WTC11 (cell line): ENCODE data around the gene MAB21L4. TPM values are rescaled to one million over a fixed set of nuclear protein-coding genes. Genes with fewer than 3 reads are reported as not detected.

ENCODE experiments used
- ATAC-seq: fragments of 200-7000 bp; cut with Tn5 transposase; 2 replicates; pipeline ENCODE4 v1.10.0; 2021; ENCODE audit warnings: mild to moderate bottlenecking, moderate library complexity
- CTCF ChIA-PET: fragments of 300-600 bp; sonication (Branson Sonifier 250); formaldehyde crosslinking; loops from one replicate; lab custom pipeline; 2021; ENCODE audit warnings: antibody characterized with exemption; lab: Charles Lee
- POLR2A ChIA-PET: fragments of 350-600 bp; sonication (Branson Sonifier 250); formaldehyde crosslinking; loops from one replicate; lab custom pipeline; 2021; ENCODE audit warnings: antibody characterized with exemption; lab: Charles Lee
- DNase-seq: peaks from one replicate; pipeline ENCODE4 v3.0.0; 2021; ENCODE audit warnings: low spot score
- H3K27ac Mint-ChIP-seq: 2 replicates; pipeline ENCODE4 v1.8.0; 2021; ENCODE audit warnings: mixed read lengths
- H3K27me3 Mint-ChIP-seq: 2 replicates; pipeline ENCODE4 v1.8.0; 2021; ENCODE audit warnings: low read depth, mild to moderate bottlenecking, moderate library complexity, mixed read lengths
- H3K36me3 Mint-ChIP-seq: 2 replicates; pipeline ENCODE4 v1.8.0; 2021; ENCODE audit warnings: mixed read lengths
- H3K4me1 Mint-ChIP-seq: 2 replicates; pipeline ENCODE4 v1.8.0; 2022; ENCODE audit warnings: mixed read lengths
- H3K4me3 Mint-ChIP-seq: 2 replicates; pipeline ENCODE4 v1.8.0; 2021; ENCODE audit warnings: mild to moderate bottlenecking, moderate library complexity, mixed read lengths
- H3K9me3 Mint-ChIP-seq: 2 replicates; pipeline ENCODE4 v1.8.0; 2021; ENCODE audit warnings: mixed read lengths
- ATF1 ChIP-seq: sonication (generic); formaldehyde crosslinking; IDR thresholded peaks from 2 replicates; pipeline ENCODE4 v1.8.1; 2023; ENCODE audit warnings: mild to moderate bottlenecking, moderate library complexity, missing genetic modification reagents
- ATF2 ChIP-seq: sonication (generic); formaldehyde crosslinking; IDR thresholded peaks from 2 replicates; pipeline ENCODE4 v1.8.1; 2022; ENCODE audit warnings: low read depth, missing genetic modification reagents, borderline replicate concordance
- ATF6 ChIP-seq: sonication (generic); formaldehyde crosslinking; IDR thresholded peaks from 2 replicates; pipeline ENCODE4 v1.8.1; 2023; ENCODE audit warnings: mild to moderate bottlenecking, missing genetic modification reagents
- CREB1 ChIP-seq: sonication (generic); formaldehyde crosslinking; IDR thresholded peaks from 2 replicates; pipeline ENCODE4 v1.8.0; 2023; ENCODE audit warnings: mild to moderate bottlenecking, missing genetic modification reagents
- ERG ChIP-seq: fragments of 250-450 bp; sonication (Bioruptor Pico); IDR thresholded peaks from 2 replicates; pipeline ENCODE4 v1.8.0; 2021; ENCODE audit warnings: mild to moderate bottlenecking
- MYBL2 ChIP-seq: sonication (generic); formaldehyde crosslinking; IDR thresholded peaks from 2 replicates; pipeline ENCODE4 v1.8.1; 2023; ENCODE audit warnings: mild to moderate bottlenecking, moderate library complexity, missing genetic modification reagents
- OVOL2 ChIP-seq: fragments of 250-450 bp; sonication (Bioruptor Pico); IDR thresholded peaks from 2 replicates; pipeline ENCODE4 v1.9.0; 2021; ENCODE audit warnings: mild to moderate bottlenecking, borderline replicate concordance
- TEAD1 ChIP-seq: sonication (generic); formaldehyde crosslinking; IDR thresholded peaks from 2 replicates; pipeline ENCODE4 v1.8.0; 2022; ENCODE audit warnings: mild to moderate bottlenecking, missing genetic modification reagents
- ZNF263 ChIP-seq: sonication (generic); formaldehyde crosslinking; IDR thresholded peaks from 2 replicates; pipeline ENCODE4 v1.8.1; 2022; ENCODE audit warnings: low read depth, mild to moderate bottlenecking, moderate library complexity, missing genetic modification reagents
- ZNF423 ChIP-seq: fragments of 250-450 bp; sonication (Bioruptor Pico); IDR thresholded peaks from 2 replicates; pipeline ENCODE4 v2.1.2; 2022; ENCODE audit warnings: mild to moderate bottlenecking, moderate library complexity
- ZNF532 ChIP-seq: fragments of 250-450 bp; sonication (Bioruptor Pico); IDR thresholded peaks from 2 replicates; pipeline ENCODE4 v1.9.0; 2021; ENCODE audit warnings: mild to moderate bottlenecking, borderline replicate concordance
- total RNA-seq: library from RNA; stranded (reverse); gene quantifications from 3 replicates; pipeline ENCODE4 v1.2.3, GENCODE V29; 2021

Gene MAB21L4
- total RNA-seq, 1 experiment from 2014 or later = not detected

- TF ChIP-seq ERG = no peak
Measured at GRCh38 chr2:240850756-240851077, 45.2 kb downstream of the MAB21L4 start (continued).

- DNase-seq = no peak
- H3K27ac Mint-ChIP-seq = no peak overlapping the region; the same call in 1 of the 2 replicates
- CTCF ChIA-PET = interaction anchor here (0.9 kb wide), 1 partner anchor 10 kb away, joined by 3 read pairs; no protein-coding TSS in a partner anchor
- H3K4me1 Mint-ChIP-seq = peaks cover 15% of the 10 kb centered on the region
- peaks cover 36% of the 10 kb centered on the region for H3K9me3 Mint-ChIP-seq
- H3K27me3 Mint-ChIP-seq = peaks cover 4% of the 10 kb centered on the region
- peaks cover 18% of the 10 kb centered on the region for H3K36me3 Mint-ChIP-seq
- H3K4me3 Mint-ChIP-seq = no peak overlapping the region
- POLR2A ChIA-PET = no interaction called here
- ATAC-seq = no peak
- no peak for TF ChIP-seq ZNF532 (CRISPR knock-in tag)
- no peak for TF ChIP-seq ZNF423
- no peak for TF ChIP-seq ZNF263 (CRISPR knock-in tag)
- TF ChIP-seq ATF6 (CRISPR knock-in tag) = no peak
- no peak for TF ChIP-seq CREB1 (CRISPR knock-in tag)
- TF ChIP-seq MYBL2 (CRISPR knock-in tag) = no peak
Measured at GRCh38 chr2:240850026-240850425, 45.9 kb downstream of the MAB21L4 start.

- no peak for DNase-seq
- no peak for TF ChIP-seq ATF1 (CRISPR knock-in tag)
- peak; percentile 57; the same call in 1 of the 2 replicates for TF ChIP-seq ZNF263 (CRISPR knock-in tag)
- TF ChIP-seq TEAD1 (CRISPR knock-in tag) = no peak
- no peak for TF ChIP-seq OVOL2 (CRISPR knock-in tag)
- no peak for TF ChIP-seq ATF2 (CRISPR knock-in tag)
- Mint-ChIP-seq H3K36me3 (peaks cover 19% of the 10 kb centered on the region), H3K4me3 (no peak overlapping the region), H3K9me3 (peaks cover 36% of the 10 kb centered on the region), H3K27ac (no peak overlapping the region), H3K27me3 (peaks cover 7% of the 10 kb centered on the region), H3K4me1 (peaks cover 20% of the 10 kb centered on the region)
- POLR2A ChIA-PET = no interaction called here
- ATAC-seq = no peak
- CTCF ChIA-PET = no interaction called here
Measured at GRCh38 chr2:240848900-240849680, 46.9 kb downstream of the MAB21L4 start.
